ENCODE measurements around the gene CHTOP.
A peak's percentile ranks its signal among the peaks of the same experiment; 100 is the strongest.

Gene CHTOP

DNA sequence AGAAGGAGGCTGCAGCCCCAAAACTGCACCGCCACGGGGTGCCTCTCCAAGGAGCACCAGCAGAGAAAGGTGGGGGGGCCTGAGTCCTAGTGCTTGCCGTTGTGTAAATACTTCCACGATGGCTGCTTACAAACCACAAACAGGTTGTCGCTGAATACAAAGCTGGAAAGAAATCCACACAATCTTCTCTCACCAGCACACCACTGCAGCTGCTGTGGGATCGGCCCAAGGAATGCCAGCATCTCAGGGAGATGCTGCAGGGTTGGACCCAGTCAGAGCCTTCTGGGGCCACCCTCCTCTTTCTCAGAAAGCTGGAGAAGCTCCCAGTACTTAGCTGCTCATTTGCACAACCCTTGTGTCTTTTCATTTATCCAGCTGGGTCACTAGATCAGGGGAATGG, 14.7 kb upstream of the CHTOP start:
- H3K27me3 ChIP-seq (ENCODE audit: control insufficient read depth in 2 of 2, insufficient read depth in 2 of 2, low read length in 2 of 2): no peaks in the 10 kb centered on the region
- peaks cover 27 to 29% of the 10 kb centered on the region in 2 donors for H3K4me1 ChIP-seq (ENCODE audit: control insufficient read depth in 2 of 2, insufficient read depth in 2 of 2, low read length in 2 of 2)
- H3K9ac ChIP-seq (ENCODE audit: low read depth in 1 of 2, low read length in 2 of 2): no peak overlapping the region
- peaks cover 2 to 5% of the 10 kb centered on the region in 2 donors for H3K36me3 ChIP-seq (ENCODE audit: control insufficient read depth in 2 of 2, insufficient read depth in 2 of 2, low read length in 2 of 2)
- no peak overlapping the region for H3K27ac ChIP-seq (ENCODE audit: low read depth in 2 of 2, low read length in 2 of 2)
- no peaks in the 10 kb centered on the region for H3K9me3 ChIP-seq (ENCODE audit: control insufficient read depth in 2 of 2, low read length in 2 of 2)
- H3K4me3 ChIP-seq (ENCODE audit: low read length in 2 of 2): no peak overlapping the region

DNA sequence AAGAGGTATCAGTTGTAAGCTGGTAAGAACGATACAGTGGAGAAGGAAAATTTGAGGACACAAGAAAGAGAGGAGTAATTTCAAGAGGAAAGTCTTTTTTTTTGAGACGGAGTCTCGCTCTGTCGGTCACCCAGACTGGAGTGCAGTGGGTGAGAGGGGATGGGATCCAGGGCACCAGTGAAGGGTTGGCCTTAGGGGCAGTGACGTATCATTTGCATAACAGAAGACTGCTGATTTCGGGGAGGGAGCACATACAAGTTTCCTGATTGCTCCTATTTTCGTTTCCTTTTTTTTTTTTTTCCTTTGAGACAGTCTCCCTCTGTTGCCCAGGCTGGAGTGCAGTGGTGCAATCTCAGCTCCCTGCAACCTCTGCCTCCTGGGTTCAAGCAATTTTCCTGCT, 10.8 kb upstream of the CHTOP start:
- Histone ChIP-seq H3K27ac (ENCODE audit: low read depth in 2 of 2, low read length in 2 of 2) (no peak overlapping the region), H3K27me3 (ENCODE audit: control insufficient read depth in 2 of 2, insufficient read depth in 2 of 2, low read length in 2 of 2) (no peaks in the 10 kb centered on the region), H3K4me1 (ENCODE audit: control insufficient read depth in 2 of 2, insufficient read depth in 2 of 2, low read length in 2 of 2) (peaks cover 15 to 17% of the 10 kb centered on the region in 2 donors), H3K9ac (ENCODE audit: low read depth in 1 of 2, low read length in 2 of 2) (no peak overlapping the region), H3K4me3 (ENCODE audit: low read length in 2 of 2) (no peak overlapping the region), H3K36me3 (ENCODE audit: control insufficient read depth in 2 of 2, insufficient read depth in 2 of 2, low read length in 2 of 2) (peaks cover 4 to 5% of the 10 kb centered on the region in 2 donors), H3K9me3 (ENCODE audit: control insufficient read depth in 2 of 2, low read length in 2 of 2) (no peaks in the 10 kb centered on the region)

DNA sequence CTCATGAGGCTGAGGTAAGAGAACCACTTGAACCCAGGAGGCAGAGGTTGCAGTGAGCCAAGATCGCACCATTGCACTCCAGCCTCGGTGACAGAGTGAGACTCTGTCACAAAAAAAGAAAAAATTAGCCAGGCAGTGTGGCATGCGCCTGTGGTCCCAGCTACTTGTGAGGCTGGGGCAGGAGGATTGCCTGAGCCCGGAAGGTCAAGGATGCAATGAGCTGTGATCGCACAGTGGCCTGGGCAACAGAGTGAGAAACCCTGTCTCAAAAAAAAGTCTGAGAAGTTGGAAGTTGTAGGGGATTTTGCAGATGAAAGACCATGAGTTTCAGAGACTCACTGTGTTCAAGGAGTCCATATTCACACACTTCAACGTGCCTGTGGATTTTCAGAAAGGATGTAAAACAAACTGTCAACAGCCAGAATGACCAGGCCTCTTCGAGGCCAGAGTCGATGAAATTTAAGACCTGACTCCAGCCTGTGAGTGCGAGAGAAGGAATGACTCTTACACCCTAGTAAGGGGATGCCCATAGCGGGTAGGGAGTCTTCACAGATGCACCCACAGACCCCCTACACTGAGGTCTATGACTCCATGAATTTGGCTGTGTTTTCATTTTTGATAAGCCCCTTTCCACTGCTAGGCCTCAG, 8.8 kb upstream of the CHTOP start:
- Histone ChIP-seq H3K4me1 (ENCODE audit: control insufficient read depth in 2 of 2, insufficient read depth in 2 of 2, low read length in 2 of 2) (peaks cover 15 to 23% of the 10 kb centered on the region in 2 donors), H3K27ac (ENCODE audit: low read depth in 2 of 2, low read length in 2 of 2) (no peak overlapping the region), H3K27me3 (ENCODE audit: control insufficient read depth in 2 of 2, insufficient read depth in 2 of 2, low read length in 2 of 2) (no peaks in the 10 kb centered on the region), H3K9me3 (ENCODE audit: control insufficient read depth in 2 of 2, low read length in 2 of 2) (no peaks in the 10 kb centered on the region), H3K4me3 (ENCODE audit: low read length in 2 of 2) (no peak overlapping the region), H3K36me3 (ENCODE audit: control insufficient read depth in 2 of 2, insufficient read depth in 2 of 2, low read length in 2 of 2) (peaks cover 2 to 4% of the 10 kb centered on the region in 2 donors), H3K9ac (ENCODE audit: low read depth in 1 of 2, low read length in 2 of 2) (no peak overlapping the region)

DNA sequence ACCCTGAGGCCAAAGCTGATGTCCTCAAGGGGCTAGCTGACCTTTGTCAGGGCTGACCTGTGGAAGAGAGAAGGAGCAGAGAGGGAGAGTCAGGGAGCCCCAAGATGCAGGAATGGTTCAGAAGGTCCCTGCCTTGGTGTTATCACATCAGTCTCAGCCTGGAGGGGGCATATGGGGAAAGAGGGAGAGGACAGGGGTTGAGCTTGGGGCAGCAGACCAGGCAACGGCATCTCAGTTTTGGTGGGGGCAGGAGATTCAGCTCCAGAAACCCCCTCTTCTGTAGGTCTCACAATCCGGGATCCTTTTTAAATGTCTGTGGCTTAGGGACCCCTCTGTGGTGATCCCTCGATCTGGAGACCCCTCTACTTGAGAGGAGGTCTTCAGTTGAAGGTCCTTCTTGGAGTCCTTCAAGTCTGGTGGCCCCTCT, 7.4 kb upstream of the CHTOP start:
- H3K9me3 ChIP-seq (ENCODE audit: control insufficient read depth in 2 of 2, low read length in 2 of 2): no peaks in the 10 kb centered on the region
- no peaks in the 10 kb centered on the region for H3K27me3 ChIP-seq (ENCODE audit: control insufficient read depth in 2 of 2, insufficient read depth in 2 of 2, low read length in 2 of 2)
- H3K9ac ChIP-seq (ENCODE audit: low read depth in 1 of 2, low read length in 2 of 2): peak overlapping the region; percentile 85 to 95
- H3K4me3 ChIP-seq (ENCODE audit: low read length in 2 of 2): peak overlapping the region; percentile 76 to 85
- peaks cover 2 to 4% of the 10 kb centered on the region in 2 donors for H3K36me3 ChIP-seq (ENCODE audit: control insufficient read depth in 2 of 2, insufficient read depth in 2 of 2, low read length in 2 of 2)
- peaks cover 25 to 32% of the 10 kb centered on the region in 2 donors for H3K4me1 ChIP-seq (ENCODE audit: control insufficient read depth in 2 of 2, insufficient read depth in 2 of 2, low read length in 2 of 2)
- H3K27ac ChIP-seq (ENCODE audit: low read depth in 2 of 2, low read length in 2 of 2): peak overlapping the region; percentile 79 to 92

DNA sequence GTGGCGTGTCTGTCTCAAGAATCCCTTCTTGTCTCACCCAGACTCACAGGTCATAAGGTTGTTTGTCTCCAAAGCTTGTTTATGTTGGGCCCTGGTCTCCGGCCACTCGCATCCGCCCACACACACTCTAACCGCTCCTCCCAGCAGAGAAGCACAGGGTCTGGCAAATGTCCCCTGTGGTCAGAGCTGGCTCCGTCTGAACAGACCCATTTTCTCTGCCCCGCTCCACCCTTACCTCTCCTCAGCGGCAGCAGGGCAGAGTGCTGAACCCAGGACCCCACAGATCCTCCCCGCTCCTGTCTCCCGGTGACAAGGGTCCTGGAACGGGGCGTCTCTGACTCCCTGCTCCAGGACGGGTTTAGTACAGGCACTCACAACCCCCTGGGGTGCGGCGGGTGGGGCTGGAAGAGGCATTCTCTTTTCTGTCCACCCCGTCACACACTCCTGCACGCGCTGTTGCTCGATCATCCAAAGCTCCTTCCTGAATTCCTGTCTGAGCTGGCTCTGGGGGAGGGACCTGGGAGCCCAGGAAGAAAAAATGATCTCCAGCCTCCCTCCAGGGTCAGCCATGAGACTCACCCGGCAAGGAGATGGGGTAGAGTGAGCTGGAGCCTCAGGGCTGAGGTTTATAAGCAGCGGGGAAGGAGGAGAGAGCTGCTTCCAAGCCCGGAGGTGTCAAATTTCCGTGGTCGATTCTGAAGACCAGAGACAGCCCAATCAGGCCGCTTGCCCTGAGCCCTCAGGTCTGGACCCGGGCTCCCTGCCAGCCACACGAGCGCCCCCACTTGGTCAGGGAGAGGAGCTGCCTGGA, 6.8 kb upstream of the CHTOP start, which contains the start of gene S100A13:
S100A13 (minus strand) TSS at position 602 of the 811 bp plus-strand sequence. CDS start 1,033 bp downstream, outside the sequence.
- Histone ChIP-seq H3K9ac (ENCODE audit: low read depth in 1 of 2, low read length in 2 of 2) (peak within 1 kb of the TSS; percentile 85 to 95), H3K4me3 (ENCODE audit: low read length in 2 of 2) (peak within 1 kb of the TSS; percentile 76 to 85), H3K36me3 (ENCODE audit: control insufficient read depth in 2 of 2, insufficient read depth in 2 of 2, low read length in 2 of 2) (peaks cover 2% of the 10 kb centered on the region in 2 donors), H3K27me3 (ENCODE audit: control insufficient read depth in 2 of 2, insufficient read depth in 2 of 2, low read length in 2 of 2) (no peaks in the 10 kb centered on the region), H3K9me3 (ENCODE audit: control insufficient read depth in 2 of 2, low read length in 2 of 2) (no peaks in the 10 kb centered on the region), H3K27ac (ENCODE audit: low read depth in 2 of 2, low read length in 2 of 2) (peak within 1 kb of the TSS; percentile 79 to 92), H3K4me1 (ENCODE audit: control insufficient read depth in 2 of 2, insufficient read depth in 2 of 2, low read length in 2 of 2) (peaks cover 27 to 33% of the 10 kb centered on the region in 2 donors)

DNA sequence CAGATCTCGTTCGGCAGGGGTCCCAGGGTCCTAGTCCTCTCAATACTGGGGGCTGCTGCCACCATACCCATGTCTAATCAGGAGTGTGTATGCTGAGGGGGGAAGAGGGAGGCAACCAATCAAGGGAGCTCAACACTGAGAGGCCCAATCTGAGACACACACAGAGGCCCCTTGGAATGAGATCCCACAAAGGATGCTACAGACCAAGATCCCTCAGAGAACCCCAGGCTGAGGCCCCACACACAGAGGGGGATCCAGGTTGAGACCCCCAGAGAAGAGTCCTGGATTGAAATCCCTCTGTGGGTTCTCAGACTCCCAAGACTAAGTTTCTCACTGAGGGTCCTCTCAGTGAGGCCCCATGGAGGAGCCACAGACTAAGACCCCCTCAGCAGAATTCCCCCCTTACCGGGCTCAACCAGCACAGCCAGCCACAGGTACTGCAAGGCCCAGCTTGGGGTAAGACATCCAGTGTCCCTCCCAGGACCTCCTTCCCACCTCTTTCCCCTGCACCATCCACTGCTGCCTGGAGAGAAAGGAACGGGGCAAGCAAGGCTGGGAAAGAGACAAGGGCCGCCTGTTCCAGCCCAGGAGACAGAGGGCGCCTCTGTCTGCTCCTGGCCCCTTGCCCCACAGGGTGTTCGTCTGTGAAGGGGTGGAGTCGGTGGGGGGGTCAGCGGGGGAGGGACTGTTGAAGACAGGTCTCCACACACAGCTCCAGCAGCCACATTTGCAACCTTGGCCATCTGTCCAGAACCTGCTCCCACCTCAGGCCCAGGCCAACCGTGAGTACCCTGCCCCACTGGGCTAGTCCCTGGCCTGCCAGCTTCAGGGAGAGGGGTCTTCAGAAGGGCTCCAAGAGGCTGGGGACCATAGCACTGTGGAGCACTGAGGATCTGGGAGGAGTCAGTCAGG, 5.9 kb upstream of the CHTOP start, which contains the start of gene S100A1:
S100A1 (plus strand) TSS at position 720 of the 912 bp plus-strand sequence. CDS start 2,088 bp downstream, outside the sequence.
- peak within 1 kb of the TSS; percentile 79 to 92 for H3K27ac ChIP-seq (ENCODE audit: low read depth in 2 of 2, low read length in 2 of 2)
- peaks cover 31 to 37% of the 10 kb centered on the region in 2 donors for H3K4me1 ChIP-seq (ENCODE audit: control insufficient read depth in 2 of 2, insufficient read depth in 2 of 2, low read length in 2 of 2)
- H3K4me3 ChIP-seq (ENCODE audit: low read length in 2 of 2): peak within 1 kb of the TSS; percentile 76 to 85
- H3K9ac ChIP-seq (ENCODE audit: low read depth in 1 of 2, low read length in 2 of 2): peak within 1 kb of the TSS; percentile 85 to 95
- no peaks in the 10 kb centered on the region for H3K9me3 ChIP-seq (ENCODE audit: control insufficient read depth in 2 of 2, low read length in 2 of 2)
- H3K27me3 ChIP-seq (ENCODE audit: control insufficient read depth in 2 of 2, insufficient read depth in 2 of 2, low read length in 2 of 2): no peaks in the 10 kb centered on the region
- peaks cover 2% of the 10 kb centered on the region in 2 donors for H3K36me3 ChIP-seq (ENCODE audit: control insufficient read depth in 2 of 2, insufficient read depth in 2 of 2, low read length in 2 of 2)

DNA sequence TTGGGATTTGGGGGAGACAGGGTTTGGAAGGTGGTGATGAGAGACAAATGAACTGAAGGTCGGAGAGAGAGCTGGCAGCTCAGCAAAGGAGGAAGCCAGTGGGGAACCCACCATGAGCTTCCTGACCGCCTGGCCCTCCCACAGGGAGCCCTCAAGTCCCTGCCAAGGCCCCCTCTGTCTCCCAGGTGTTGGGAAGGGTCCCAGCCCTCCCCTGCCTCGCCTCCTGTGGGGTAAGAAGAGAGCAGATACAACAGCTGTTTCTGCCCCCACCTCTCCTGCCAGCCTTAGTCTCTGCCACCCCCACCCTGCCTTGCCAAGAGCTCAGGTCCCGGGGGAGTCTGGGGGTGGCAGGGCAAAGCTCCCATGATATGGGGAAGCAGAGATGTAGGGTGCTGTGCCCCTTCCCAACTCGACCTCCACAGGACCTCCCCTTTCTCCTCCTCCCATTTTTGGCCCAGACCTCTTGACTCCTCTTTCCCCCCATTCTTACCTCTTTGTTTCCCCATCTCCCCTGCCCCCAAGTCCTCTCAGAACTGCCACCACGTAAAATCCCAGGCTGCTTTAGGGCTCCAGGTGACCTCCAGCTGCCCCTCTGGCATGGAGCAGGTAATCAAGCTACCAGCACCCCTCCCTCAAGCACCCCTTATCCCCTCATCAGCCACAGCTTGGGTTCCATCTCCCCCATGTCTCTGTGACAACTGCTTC, 5.1 kb upstream of the CHTOP start:
- peaks cover 38 to 43% of the 10 kb centered on the region in 2 donors for H3K4me1 ChIP-seq (ENCODE audit: control insufficient read depth in 2 of 2, insufficient read depth in 2 of 2, low read length in 2 of 2)
- no peak overlapping the region for H3K9ac ChIP-seq (ENCODE audit: low read depth in 1 of 2, low read length in 2 of 2)

DNA sequence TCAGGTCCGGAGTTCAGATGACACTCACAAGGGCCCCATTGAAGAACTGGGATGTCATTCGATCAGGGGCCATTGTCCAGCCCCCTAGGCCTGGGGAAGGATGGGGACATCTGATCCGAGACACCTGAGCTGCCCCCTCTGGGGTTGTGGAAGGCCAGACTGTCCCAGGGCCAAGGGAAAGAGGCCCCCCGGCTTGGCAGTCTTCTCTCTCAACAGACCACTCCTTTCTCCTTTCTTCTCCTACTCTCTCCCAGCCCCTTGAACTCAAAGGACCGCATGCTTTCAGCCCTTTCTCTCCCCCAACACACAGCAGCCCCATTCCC, 4.6 kb upstream of the CHTOP start:
- Histone ChIP-seq H3K36me3 (ENCODE audit: control insufficient read depth in 2 of 2, insufficient read depth in 2 of 2, low read length in 2 of 2) (peaks cover 0 to 2% of the 10 kb centered on the region in 2 donors), H3K27me3 (ENCODE audit: control insufficient read depth in 2 of 2, insufficient read depth in 2 of 2, low read length in 2 of 2) (no peaks in the 10 kb centered on the region), H3K4me3 (ENCODE audit: low read length in 2 of 2) (no peak overlapping the region), H3K4me1 (ENCODE audit: control insufficient read depth in 2 of 2, insufficient read depth in 2 of 2, low read length in 2 of 2) (peaks cover 38 to 43% of the 10 kb centered on the region in 2 donors), H3K9me3 (ENCODE audit: control insufficient read depth in 2 of 2, low read length in 2 of 2) (no peaks in the 10 kb centered on the region), H3K9ac (ENCODE audit: low read depth in 1 of 2, low read length in 2 of 2) (no peak overlapping the region), H3K27ac (ENCODE audit: low read depth in 2 of 2, low read length in 2 of 2) (no peak overlapping the region)

More for the DNA sequence above, 5.1 kb upstream of the CHTOP start:
- Histone ChIP-seq H3K27me3 (ENCODE audit: control insufficient read depth in 2 of 2, insufficient read depth in 2 of 2, low read length in 2 of 2) (no peaks in the 10 kb centered on the region), H3K4me3 (ENCODE audit: low read length in 2 of 2) (no peak overlapping the region), H3K36me3 (ENCODE audit: control insufficient read depth in 2 of 2, insufficient read depth in 2 of 2, low read length in 2 of 2) (peaks cover 1 to 2% of the 10 kb centered on the region in 2 donors), H3K9me3 (ENCODE audit: control insufficient read depth in 2 of 2, low read length in 2 of 2) (no peaks in the 10 kb centered on the region), H3K27ac (ENCODE audit: low read depth in 2 of 2, low read length in 2 of 2) (no peak overlapping the region)

DNA sequence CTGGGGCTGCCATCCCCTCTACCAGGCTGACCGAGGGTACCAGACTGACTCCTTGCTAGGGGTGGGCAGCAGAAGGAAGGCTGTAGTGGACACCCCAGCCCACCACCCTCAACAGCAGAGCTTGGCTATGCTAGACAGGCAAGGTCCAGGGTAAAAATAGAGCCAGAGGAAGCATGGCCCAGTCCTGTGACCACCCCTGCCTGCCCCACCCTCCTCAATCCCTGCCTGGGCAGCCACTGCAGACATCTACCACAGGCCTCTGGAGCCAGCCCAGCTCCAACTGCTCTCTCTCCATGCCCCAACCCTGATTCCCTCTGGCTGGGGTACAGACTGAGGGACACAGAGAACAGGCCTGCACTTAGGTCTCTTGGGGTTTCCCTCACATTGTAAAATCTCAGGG, 3.9 kb upstream of the CHTOP start:
- Histone ChIP-seq H3K27ac (ENCODE audit: low read depth in 2 of 2, low read length in 2 of 2) (no peak overlapping the region), H3K4me1 (ENCODE audit: control insufficient read depth in 2 of 2, insufficient read depth in 2 of 2, low read length in 2 of 2) (peaks cover 38 to 43% of the 10 kb centered on the region in 2 donors), H3K27me3 (ENCODE audit: control insufficient read depth in 2 of 2, insufficient read depth in 2 of 2, low read length in 2 of 2) (no peaks in the 10 kb centered on the region), H3K9me3 (ENCODE audit: control insufficient read depth in 2 of 2, low read length in 2 of 2) (no peaks in the 10 kb centered on the region), H3K36me3 (ENCODE audit: control insufficient read depth in 2 of 2, insufficient read depth in 2 of 2, low read length in 2 of 2) (peaks cover 0 to 2% of the 10 kb centered on the region in 2 donors), H3K4me3 (ENCODE audit: low read length in 2 of 2) (no peak overlapping the region), H3K9ac (ENCODE audit: low read depth in 1 of 2, low read length in 2 of 2) (no peak overlapping the region)

All from mucosa of rectum (tissue), 2 donors.